ENCODE measurements around the gene ABHD12B. TPM values are rescaled to one million over a fixed set of nuclear protein-coding genes. Genes with fewer than 3 reads are reported as not detected.

Gene ABHD12B
- total RNA-seq, 1 experiment from 2014 or later = not detected

- in situ Hi-C loops (cut with HindIII; ENCODE audit: low pct_unique_long_range_greater_than_20kb, low sequenced_read_pairs) = no loop called here
Observed at GRCh38 chr14:50904719-50905118, 32.9 kb downstream of the ABHD12B start.

GRCh38 chr14:50906326-50907065 is 34.6 kb downstream of the ABHD12B start:
- no peak for DNase-seq (ENCODE audit: low read depth, low spot score)
- ChIA-PET POLR2A (no interaction called here), CTCF (no interaction called here)
- H3K4me3 ChIP-seq (ENCODE audit: low read depth in 2 of 2, low read length in 2 of 2) = no peak overlapping the region
- H3K27ac ChIP-seq (ENCODE audit: low read length) = no peak overlapping the region
- no peaks in the 10 kb centered on the region for H3K27me3 ChIP-seq (ENCODE audit: control insufficient read depth, insufficient read depth, low read length)
- intact Hi-C loops (cut with micrococcal nuclease; ENCODE audit: unreplicated experiment) = no loop called here
- no peak for TF ChIP-seq REST (IDR thresholded peaks at IDR 0.05; ENCODE audit: insufficient read depth in 1 of 2, low read depth in 2 of 2, low read length in 1 of 2)
- TF ChIP-seq CTCF (IDR thresholded peaks at IDR 0.05) = no peak
- no peak for TF ChIP-seq TCF7L2 (IDR thresholded peaks at IDR 0.05; ENCODE audit: low read depth, low read length)
- no peak for TF ChIP-seq POLR2AphosphoS5 (IDR thresholded peaks at IDR 0.05; ENCODE audit: low read depth, low read length)
- no peak for TF ChIP-seq SIN3A (IDR thresholded peaks at IDR 0.05; ENCODE audit: borderline replicate concordance, insufficient read depth, low read depth, low read length)
- no TSS peak for BruUV-seq (replicated peaks)
- ATAC-seq = no peak
- peaks cover 2% of the 10 kb centered on the region; the same call in 1 of the 2 replicates for H3K36me3 ChIP-seq (ENCODE audit: control insufficient read depth, insufficient read depth, low read length)
- H3K9me3 ChIP-seq (ENCODE audit: control insufficient read depth, insufficient read depth, low read depth, low read length) = no peaks in the 10 kb centered on the region
- in situ Hi-C loops (cut with HindIII; ENCODE audit: low pct_unique_long_range_greater_than_20kb, low sequenced_read_pairs) = no loop called here
- no peaks in the 10 kb centered on the region for H3K4me1 ChIP-seq (ENCODE audit: control insufficient read depth, insufficient read depth, low read length)

More at GRCh38 chr14:50904719-50905118, 32.9 kb downstream of the ABHD12B start:
- Histone ChIP-seq H3K27me3 (ENCODE audit: control insufficient read depth, insufficient read depth, low read length) (no peaks in the 10 kb centered on the region), H3K4me1 (ENCODE audit: control insufficient read depth, insufficient read depth, low read length) (no peaks in the 10 kb centered on the region), H3K36me3 (ENCODE audit: control insufficient read depth, insufficient read depth, low read length) (peaks cover 2% of the 10 kb centered on the region; the same call in 1 of the 2 replicates), H3K27ac (ENCODE audit: low read length) (no peak overlapping the region), H3K9me3 (ENCODE audit: control insufficient read depth, insufficient read depth, low read depth, low read length) (no peaks in the 10 kb centered on the region), H3K4me3 (ENCODE audit: low read depth in 2 of 2, low read length in 2 of 2) (no peak overlapping the region)
- POLR2A ChIA-PET = no interaction called here
- ATAC-seq = no peak
- intact Hi-C loops (cut with micrococcal nuclease; ENCODE audit: unreplicated experiment) = no loop called here
- CTCF ChIA-PET = no interaction called here
- no peak for DNase-seq (ENCODE audit: low read depth, low spot score)
- TF ChIP-seq TCF7L2 (IDR thresholded peaks at IDR 0.05; ENCODE audit: low read depth, low read length) = no peak
- no TSS peak for BruUV-seq (replicated peaks)

All from Panc1 (cell line).